ENCODE results near the gene PTPRN2.

- no peak for TF ChIP-seq CTCF (IDR thresholded peaks at IDR 0.05)
- no peak for TF ChIP-seq ZFX (IDR thresholded peaks at IDR 0.05; ENCODE audit: borderline replicate concordance)
These were observed 86.1 kb downstream of the PTPRN2 start for GRCh38 chr7:158501393-158502067.
